Hepatocyte (in vitro differentiated cells): ENCODE results near the gene ALOX5. TPM values are rescaled to one million over a fixed set of nuclear protein-coding genes. Genes with fewer than 3 reads are reported as not detected.

Experiments
- DNase-seq: peaks from one replicate; pipeline ENCODE4 v3.0.0-alpha.2; 2016; ENCODE audit warnings: low spot score
- H2AFZ ChIP-seq: fragments of 200-600 bp; sonication (generic); 2 replicates; pipeline ENCODE4 v1.6.0; 2016; ENCODE audit warnings: antibody characterized with exemption, mild to moderate bottlenecking
- H3K27ac ChIP-seq: fragments of 200-600 bp; sonication (generic); 2 replicates; pipeline ENCODE4 v1.5.1; 2016; ENCODE audit warnings: mild to moderate bottlenecking
- H3K27me3 ChIP-seq: fragments of 200-600 bp; sonication (generic); 2 replicates; pipeline ENCODE4 v1.6.1; 2016
- H3K36me3 ChIP-seq: fragments of 200-600 bp; sonication (generic); replicated peaks from 2 replicates; pipeline ENCODE4 v1.5.1; 2016; ENCODE audit warnings: low read depth; ENCODE audit not compliant: insufficient read depth
- H3K4me1 ChIP-seq: fragments of 200-600 bp; sonication (generic); 2 replicates; pipeline ENCODE4 v1.5.1; 2016; ENCODE audit warnings: mild to moderate bottlenecking, moderate library complexity; ENCODE audit not compliant: insufficient read depth
- H3K4me2 ChIP-seq: fragments of 200-600 bp; sonication (generic); 2 replicates; pipeline ENCODE4 v1.6.0; 2016
- H3K4me3 ChIP-seq: fragments of 200-600 bp; sonication (generic); 2 replicates; pipeline ENCODE4 v1.5.1; 2016; ENCODE audit warnings: mild to moderate bottlenecking
- H3K79me2 ChIP-seq: fragments of 200-600 bp; sonication (generic); 2 replicates; pipeline ENCODE4 v1.6.0; 2017; ENCODE audit warnings: mild to moderate bottlenecking
- H3K9me2 ChIP-seq: fragments of 200-600 bp; sonication (generic); replicated peaks from 2 replicates; pipeline ENCODE4 v1.6.0; 2017; ENCODE audit warnings: mild to moderate bottlenecking; ENCODE audit not compliant: insufficient read depth
- H3K9me3 ChIP-seq: fragments of 200-600 bp; sonication (generic); 2 replicates; pipeline ENCODE4 v1.5.1; 2016; ENCODE audit warnings: low read depth, mild to moderate bottlenecking
- H4K20me1 ChIP-seq: fragments of 200-600 bp; sonication (generic); 2 replicates; pipeline ENCODE4 v1.6.0; 2016; ENCODE audit warnings: mild to moderate bottlenecking; ENCODE audit not compliant: insufficient read depth, poor library complexity, severe bottlenecking
- CTCF ChIP-seq: fragments of 200-600 bp; sonication (generic); IDR thresholded peaks from 2 replicates; pipeline ENCODE4 v1.5.1; 2016; ENCODE audit warnings: antibody characterized with exemption, mild to moderate bottlenecking; ENCODE audit not compliant: poor library complexity
- EZH2 ChIP-seq: fragments of 200-600 bp; sonication (generic); IDR thresholded peaks from 2 replicates; pipeline ENCODE4 v1.6.1; 2016; ENCODE audit warnings: antibody characterized with exemption, mild to moderate bottlenecking, borderline replicate concordance
- EZH2phosphoT487 ChIP-seq: fragments of 200-600 bp; sonication (generic); IDR thresholded peaks from one replicate; pipeline ENCODE4 v1.6.1; 2018; ENCODE audit warnings: antibody characterized with exemption, mild to moderate bottlenecking, low read depth, moderate library complexity; ENCODE audit not compliant: unreplicated experiment, severe bottlenecking
- WGBS: methylation state at CpG from one replicate; pipeline ENCODE4 v1.1.6; 2016; ENCODE audit warnings: low lambda C conversion rate; ENCODE audit errors: missing lambda C conversion rate; 5-methylcytosine and 5-hydroxymethylcytosine counted together
- polyA plus RNA-seq: library from polyadenylated mRNA; unstranded; fragments of >200 nt; fragmentation: Nextera tagmentation; extraction: Ambion mirVana; gene quantifications from 2 replicates; pipeline ENCODE4 v1.2.1, GENCODE V29; 2016
- total RNA-seq: library from RNA; depleted of rRNA; stranded (reverse); fragments of >200 nt; gene quantifications from 2 replicates; pipeline ENCODE4 v1.2.3, GENCODE V29; 2014

The ALOX5 gene
- total and polyA plus RNA-seq, 2 experiments from 2014 or later: 3.5 to 4.4 TPM

- H4K20me1 ChIP-seq: no peaks in the 10 kb centered on the region
- no peaks in the 10 kb centered on the region for H3K27me3 ChIP-seq
- no peaks in the 10 kb centered on the region for H3K79me2 ChIP-seq
- no peaks in the 10 kb centered on the region for H3K4me1 ChIP-seq
- no peak for DNase-seq
- no peak overlapping the region for H3K4me3 ChIP-seq
- no peak overlapping the region for H3K4me2 ChIP-seq
- H3K36me3 ChIP-seq: no peaks in the 10 kb centered on the region
- no peaks in the 10 kb centered on the region for H3K9me2 ChIP-seq
- no peak overlapping the region for H2AFZ ChIP-seq
- H3K27ac ChIP-seq: no peak overlapping the region
- 91% methylated on average over 6 of the region's 6 CpGs for WGBS
- H3K9me3 ChIP-seq: no peaks in the 10 kb centered on the region
- TF ChIP-seq CTCF (no peak), EZH2phosphoT487 (no peak), EZH2 (no peak)
These were observed 86.3 kb downstream of the ALOX5 start for GRCh38 chr10:45460235-45460878.

- WGBS: 92% methylated on average over 7 of the region's 7 CpGs
- Histone ChIP-seq H3K79me2 (no peaks in the 10 kb centered on the region), H2AFZ (no peak overlapping the region), H3K4me1 (no peaks in the 10 kb centered on the region), H3K36me3 (no peaks in the 10 kb centered on the region), H3K4me3 (no peak overlapping the region), H3K27ac (no peak overlapping the region), H3K4me2 (no peak overlapping the region), H3K9me3 (no peaks in the 10 kb centered on the region), H3K27me3 (no peaks in the 10 kb centered on the region), H3K9me2 (no peaks in the 10 kb centered on the region), H4K20me1 (no peaks in the 10 kb centered on the region)
- TF ChIP-seq EZH2 (no peak), CTCF (no peak), EZH2phosphoT487 (no peak)
- no peak for DNase-seq
These were observed 87.0 kb downstream of the ALOX5 start for GRCh38 chr10:45461034-45461433.

DNA sequence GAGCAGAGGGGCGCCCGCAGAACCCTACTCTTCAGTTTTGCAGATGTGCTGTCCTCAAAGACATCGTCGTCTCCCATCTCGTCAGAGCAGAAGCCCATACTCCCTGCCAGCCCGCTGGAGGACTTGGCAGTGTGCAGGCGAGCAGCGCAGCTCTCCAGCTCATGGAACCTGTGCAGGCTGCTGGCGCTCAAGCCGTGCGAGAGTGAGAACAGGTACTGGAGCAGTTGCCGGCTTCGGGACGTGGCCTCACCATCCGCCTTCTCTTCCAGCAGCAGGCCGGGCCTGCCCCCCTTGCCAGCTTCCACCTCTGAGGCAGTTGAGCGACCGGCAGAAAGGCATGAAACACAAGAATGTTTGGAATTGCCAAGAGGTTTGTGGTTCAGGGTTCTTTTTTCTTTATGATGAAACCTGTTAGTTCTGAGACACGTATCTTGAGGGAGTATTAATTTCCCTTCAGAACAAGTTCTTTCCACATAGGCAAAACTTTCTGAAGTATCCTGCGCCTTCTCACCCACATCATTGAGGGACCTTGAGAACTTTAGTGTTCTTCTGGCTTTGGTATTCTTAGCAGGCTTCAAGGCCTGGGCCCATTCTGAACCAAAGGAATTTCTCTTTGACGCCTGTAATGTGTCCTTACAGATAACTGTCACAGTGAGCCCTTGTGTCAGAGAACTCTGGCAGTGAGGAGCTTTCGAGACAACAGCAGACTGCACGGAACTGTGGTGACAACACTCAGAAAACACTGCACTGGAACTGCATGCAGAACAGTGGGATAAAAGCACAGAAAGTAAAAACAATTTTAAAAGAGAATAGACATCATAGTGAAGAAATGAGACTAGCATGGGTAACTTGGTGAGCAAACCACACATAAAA lies 89.5 kb downstream of the ALOX5 start:
- Histone ChIP-seq H3K9me3 (no peaks in the 10 kb centered on the region), H3K36me3 (no peaks in the 10 kb centered on the region), H3K4me3 (no peak overlapping the region), H3K27ac (no peak overlapping the region), H3K4me1 (no peaks in the 10 kb centered on the region), H2AFZ (no peak overlapping the region), H3K79me2 (peaks cover 9% of the 10 kb centered on the region), H3K4me2 (no peak overlapping the region), H4K20me1 (no peaks in the 10 kb centered on the region), H3K27me3 (no peaks in the 10 kb centered on the region), H3K9me2 (no peaks in the 10 kb centered on the region)
- 93% methylated on average over 23 of the region's 23 CpGs for WGBS
- no peak for TF ChIP-seq EZH2
- TF ChIP-seq EZH2phosphoT487: no peak
- TF ChIP-seq CTCF: no peak
- DNase-seq: no peak
